DLD1 (cell line): ENCODE measurements around the gene KAT6B.
"Not testable (repeated sequence)": the region's sequence is repeated elsewhere in the genome, so short reads cannot be mapped to it uniquely, and the experiment has no call there.

Source experiments
- in situ Hi-C: cut with HindIII; loops from 2 replicates; pipeline ENCODE4 v1.10.0; 2017; ENCODE audit warnings: low sequenced_read_pairs

The KAT6B gene

GRCh38 chr10:74855439-74855838 lies 29.0 kb downstream of the KAT6B start:
- in situ Hi-C loops, result no loop called here

DNA sequence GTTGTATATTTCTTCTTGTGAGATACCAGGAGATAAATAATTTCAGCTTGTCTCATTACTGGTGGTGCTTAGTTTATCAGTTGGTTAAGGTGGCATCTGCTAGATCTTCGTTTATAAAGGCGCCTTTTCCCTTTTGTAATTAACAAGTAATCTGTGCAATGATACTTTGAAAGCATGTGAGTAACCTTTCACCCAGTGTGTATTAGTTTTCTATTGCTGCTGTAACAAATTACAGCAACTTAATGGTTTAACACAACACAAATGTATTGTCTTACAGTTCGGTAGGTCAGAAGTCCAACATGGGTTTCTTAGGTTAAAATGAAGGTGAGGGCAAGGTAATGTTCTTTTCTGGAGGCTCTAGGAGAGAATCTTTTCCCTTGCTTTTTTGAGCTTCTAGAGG lies 30.5 kb downstream of the KAT6B start:
- in situ Hi-C loops, result no loop called here

GRCh38 chr10:74857586-74857985 lies 31.2 kb downstream of the KAT6B start:
- in situ Hi-C loops, result no loop called here

DNA sequence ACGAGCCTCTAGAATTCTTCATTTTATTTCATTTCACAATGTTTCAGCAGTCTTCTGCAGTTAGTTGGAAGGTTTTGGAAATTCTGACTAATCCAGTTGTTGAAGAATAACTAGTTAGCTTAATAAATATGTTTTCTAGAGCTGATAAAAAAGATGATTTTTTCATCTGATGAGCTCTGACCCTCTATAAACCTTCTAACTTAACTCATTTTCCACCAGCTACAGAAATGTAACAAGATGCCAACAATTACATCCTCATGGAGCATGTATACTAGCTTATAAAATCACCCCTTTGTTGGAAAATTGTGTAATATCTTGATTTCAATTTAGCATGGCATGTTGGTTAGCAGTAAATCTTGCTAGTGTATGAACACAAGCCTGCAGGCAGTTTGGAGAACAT lies 33.1 kb downstream of the KAT6B start:
- in situ Hi-C loops, result no loop called here

- in situ Hi-C loops, result no loop called here
These were observed 36.2 kb downstream of the KAT6B start for GRCh38 chr10:74862625-74863024.

- in situ Hi-C loops, result no loop called here
These were observed 37.2 kb downstream of the KAT6B start for GRCh38 chr10:74863551-74863950.

DNA sequence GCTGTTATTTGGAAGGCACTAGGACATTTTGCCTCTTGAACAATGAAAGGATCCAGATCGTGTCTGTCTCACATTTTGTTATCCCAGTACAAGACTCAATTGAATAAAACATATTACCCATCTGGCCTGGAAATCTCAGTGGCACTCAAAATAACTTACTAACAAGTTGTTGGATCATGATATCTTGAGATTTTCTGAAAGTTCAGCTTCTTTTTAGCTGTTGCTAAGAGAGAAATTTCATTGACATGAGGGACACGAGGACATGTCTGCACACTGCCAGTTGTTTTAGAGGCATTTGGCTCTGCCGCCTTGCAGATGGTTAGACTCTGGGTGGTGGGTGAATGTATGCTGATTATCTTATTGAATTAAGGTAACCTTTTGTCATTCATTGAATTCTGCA lies 41.0 kb downstream of the KAT6B start:
- in situ Hi-C loops, result no loop called here

GRCh38 chr10:74868392-74868977 lies 42.1 kb downstream of the KAT6B start:
- in situ Hi-C loops, result no loop called here

DNA sequence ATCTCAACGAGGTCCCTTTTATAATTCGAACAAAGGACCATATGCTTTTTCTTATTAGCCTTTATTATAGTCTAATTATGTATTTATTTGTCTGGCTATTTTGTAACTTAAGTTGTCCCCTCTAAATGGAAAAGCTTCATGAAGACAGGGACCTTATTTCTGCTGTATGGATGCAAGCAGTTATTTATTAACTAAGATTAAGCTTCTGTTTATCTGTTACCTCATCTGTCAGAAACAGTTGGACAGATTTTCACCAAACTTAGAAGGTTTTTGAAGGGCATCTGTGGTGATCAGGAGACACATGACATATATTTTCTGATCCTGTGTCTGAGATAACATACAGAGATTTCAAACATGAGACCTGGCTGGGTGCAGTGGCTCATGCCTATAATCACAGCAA lies 43.2 kb downstream of the KAT6B start:
- in situ Hi-C loops, result no loop called here

GRCh38 chr10:74870191-74870590 lies 43.8 kb downstream of the KAT6B start:
- in situ Hi-C loops, result no loop called here

DNA sequence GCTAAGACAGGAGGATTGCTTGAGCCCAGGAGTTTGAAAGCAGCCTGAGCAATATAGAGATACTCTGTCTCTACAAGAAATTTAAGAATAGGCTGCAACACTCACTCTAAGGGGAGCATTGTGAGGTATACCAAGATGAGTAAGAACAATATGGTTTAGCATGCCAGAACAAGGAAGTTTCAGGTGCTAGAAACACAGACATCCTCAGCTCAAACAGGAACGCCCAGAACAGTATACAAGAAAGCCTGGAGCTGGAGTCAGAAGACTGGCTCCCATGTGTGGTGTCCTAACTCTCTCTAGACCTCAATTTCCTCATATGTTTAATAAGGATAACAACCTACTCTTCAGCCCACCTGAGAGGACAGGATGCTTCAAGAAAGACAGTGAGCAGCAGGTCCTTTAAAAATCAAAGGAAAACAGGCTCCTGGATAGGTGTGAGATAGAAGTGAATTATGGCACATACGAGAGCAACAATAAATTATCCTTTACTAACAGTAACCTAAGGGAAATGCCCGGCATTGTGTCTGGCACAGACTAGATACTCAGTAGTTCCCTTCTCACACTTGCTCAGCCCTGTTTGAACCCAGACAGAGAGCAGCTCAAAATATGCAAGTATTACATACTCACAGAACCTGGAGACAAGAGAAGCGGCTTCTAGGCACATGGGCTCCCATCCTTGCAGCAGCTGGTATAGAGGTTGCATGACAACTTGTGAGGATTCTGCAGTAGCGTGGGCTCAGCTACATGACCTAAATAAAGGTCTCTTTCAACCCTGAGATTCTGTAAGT lies 45.4 kb downstream of the KAT6B start:
- in situ Hi-C loops, result no loop called here

GRCh38 chr10:74873803-74874454 lies 47.5 kb downstream of the KAT6B start:
- in situ Hi-C loops, result no loop called here

DNA sequence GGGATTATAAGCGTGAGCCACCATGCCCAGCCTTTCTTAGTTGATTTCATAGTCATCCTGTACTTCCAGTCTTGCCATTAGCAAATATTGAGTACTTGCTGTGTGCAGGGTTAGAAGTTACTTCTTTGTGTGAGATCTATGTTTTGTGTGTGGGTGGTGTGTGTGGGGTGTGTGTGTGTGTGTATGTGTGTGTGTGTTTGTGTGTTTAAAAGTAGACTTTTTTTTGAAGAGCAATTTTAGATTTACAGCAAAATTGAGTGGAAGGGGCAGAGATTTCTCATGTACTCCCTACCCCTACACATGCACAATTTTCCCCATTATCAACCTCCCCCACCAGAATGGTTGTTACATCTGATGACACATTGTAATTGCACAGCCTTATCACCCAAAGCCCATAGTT lies 48.2 kb downstream of the KAT6B start:
- in situ Hi-C loops, result no loop called here

GRCh38 chr10:74875068-74875467 lies 48.7 kb downstream of the KAT6B start:
- in situ Hi-C loops, result no loop called here

- in situ Hi-C loops, result no loop called here
These were observed 49.6 kb downstream of the KAT6B start for GRCh38 chr10:74875966-74876365.

GRCh38 chr10:74877054-74877453 lies 50.7 kb downstream of the KAT6B start:
- in situ Hi-C loops, result not testable (repeated sequence)

DNA sequence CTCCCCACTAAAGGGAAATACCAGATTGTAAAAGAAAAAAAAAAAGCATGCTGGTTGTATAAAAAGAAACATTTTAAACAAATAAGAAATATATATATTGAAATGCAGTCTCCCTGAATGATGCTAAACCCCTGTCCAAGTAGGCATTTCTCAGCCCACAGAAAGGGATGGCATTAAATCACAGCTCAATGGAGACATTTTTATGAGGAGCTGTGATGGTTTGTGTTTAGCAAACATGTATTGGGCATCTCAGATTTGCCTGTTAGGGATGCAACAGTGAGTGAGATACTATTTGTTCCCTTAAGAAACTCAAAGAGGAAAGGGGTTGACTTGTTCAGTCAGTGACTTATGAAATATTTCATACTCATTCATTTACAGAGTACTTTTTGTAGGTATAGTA lies 51.5 kb downstream of the KAT6B start:
- in situ Hi-C loops, result no loop called here

- in situ Hi-C loops, result no loop called here
These were observed 53.6 kb downstream of the KAT6B start for GRCh38 chr10:74880041-74880440.

DNA sequence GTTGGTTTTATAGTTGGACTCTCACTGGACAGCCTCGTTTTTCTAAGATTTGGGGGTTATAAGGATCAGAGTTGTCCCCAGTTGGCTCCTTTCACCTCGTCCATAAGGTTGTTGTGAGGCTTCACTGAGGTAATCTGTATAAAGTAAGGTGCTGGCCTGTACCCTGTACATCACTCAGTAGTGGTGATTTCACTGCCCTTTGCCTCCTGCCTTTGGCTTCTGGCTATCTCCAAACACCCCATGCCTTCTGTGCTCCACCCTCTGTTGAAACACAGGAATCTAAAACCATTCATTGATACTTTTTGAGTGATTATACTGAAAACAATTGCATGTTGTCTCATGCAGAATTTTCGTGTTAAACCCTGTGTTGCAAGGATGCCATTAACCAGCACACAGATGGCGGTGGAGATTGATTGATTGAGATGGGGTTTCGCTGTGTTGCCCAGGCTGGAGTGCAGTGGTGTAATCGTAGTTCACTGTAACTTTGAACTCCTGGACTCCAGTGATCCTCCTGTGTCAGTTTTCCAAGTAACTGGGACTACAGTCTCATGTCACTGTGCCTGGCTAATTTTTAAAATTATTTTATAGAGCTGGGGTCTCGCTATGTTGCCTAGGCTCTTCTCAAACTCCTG lies 55.0 kb downstream of the KAT6B start:
- in situ Hi-C loops, result no loop called here

DNA sequence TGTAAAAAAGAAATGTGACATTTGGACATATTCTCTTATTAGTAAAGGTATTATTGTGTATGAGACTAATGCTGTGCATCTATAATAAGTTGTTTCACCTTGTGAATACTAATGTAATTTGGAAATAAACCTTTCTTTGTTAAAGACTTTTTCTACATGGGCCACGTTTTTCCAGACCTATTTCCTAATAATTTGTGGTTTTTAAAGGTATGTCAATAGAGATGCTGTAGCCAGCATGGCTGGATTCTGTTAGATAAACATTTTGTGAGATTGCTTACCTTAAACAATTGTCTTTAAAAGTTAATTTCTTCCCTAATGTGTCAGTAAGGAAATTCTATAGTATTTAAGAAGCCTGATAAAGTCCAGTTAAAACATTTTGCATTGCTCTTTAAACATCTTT lies 56.0 kb downstream of the KAT6B start:
- in situ Hi-C loops, result no loop called here

GRCh38 chr10:74882831-74883230 lies 56.4 kb downstream of the KAT6B start:
- in situ Hi-C loops, result no loop called here

DNA sequence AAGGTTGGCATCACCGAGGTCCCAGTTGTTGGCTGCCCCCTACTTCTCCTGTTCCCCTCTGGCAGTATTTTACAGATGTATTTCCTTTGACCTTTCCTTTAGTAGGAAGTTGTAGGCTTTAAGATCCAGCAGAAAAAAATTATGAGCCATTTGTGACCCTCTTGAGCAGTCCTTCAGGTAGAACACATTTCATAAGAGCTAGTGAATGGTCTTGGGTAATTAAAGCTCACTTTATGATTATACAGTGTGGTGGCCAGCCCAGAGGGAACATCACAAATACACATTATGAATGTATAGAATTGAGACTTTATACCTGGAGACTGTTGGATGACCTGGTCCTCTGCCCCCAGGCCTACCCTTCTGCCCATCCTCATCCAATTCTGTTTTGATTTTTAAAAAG lies 57.0 kb downstream of the KAT6B start:
- in situ Hi-C loops, result no loop called here
